SKM-1 treated with dmso at 0.1 percent for 144 hours (cell line): ENCODE measurements around the gene LRRC42.

ENCODE experiments used
- DNase-seq: peaks from one replicate; lab custom pipeline; 2025; ENCODE audit not compliant: unreplicated experiment; lab: John Stamatoyannopoulos, UW

The LRRC42 gene

GRCh38 chr1:53942127-53942957 is 3.8 kb upstream of the LRRC42 start:
- no peak for DNase-seq

- DNase-seq, result no peak
Observed at GRCh38 chr1:53943090-53943489, 3.1 kb upstream of the LRRC42 start.

DNA sequence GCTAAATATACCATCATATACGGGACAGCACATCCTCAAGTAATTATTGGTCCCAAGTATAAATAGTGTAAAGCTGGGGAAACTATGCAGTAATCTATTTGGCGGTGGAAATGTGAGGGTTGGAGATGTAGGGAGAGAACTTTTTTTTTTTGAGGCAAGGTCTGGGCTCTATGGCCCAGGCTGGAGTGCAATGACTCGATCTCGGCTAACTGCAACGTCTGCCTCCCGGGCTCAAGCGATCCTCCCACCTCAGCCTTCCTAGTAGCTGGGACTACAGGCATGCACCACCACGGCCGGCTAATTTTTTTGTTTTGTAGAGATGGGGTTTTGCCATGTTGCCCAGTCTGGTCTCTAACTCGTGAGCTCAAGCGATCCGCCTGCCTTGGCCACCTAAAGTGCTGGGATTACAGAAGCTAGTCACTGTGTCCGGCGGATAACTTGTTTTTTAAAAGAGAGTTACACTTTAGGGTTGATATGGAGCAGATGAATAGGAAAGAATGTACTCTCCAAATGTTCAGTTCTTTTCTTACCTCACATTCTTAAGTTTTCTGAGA is 2.6 kb upstream of the LRRC42 start:
- no peak for DNase-seq

GRCh38 chr1:53944469-53945182 is 1.5 kb upstream of the LRRC42 start:
- no peak for DNase-seq

- no peak for DNase-seq
Observed at GRCh38 chr1:53945183-53945432, 1.0 kb upstream of the LRRC42 start.

- DNase-seq, result peak; percentile 85
Observed at GRCh38 chr1:53945433-53946251, 508 bp upstream of the LRRC42 start, which contains the start of gene IFT25. Gene IFT25 (minus strand): TSS chr1:53945699. CDS start chr1:53940082, 5,617 bp downstream.

DNA sequence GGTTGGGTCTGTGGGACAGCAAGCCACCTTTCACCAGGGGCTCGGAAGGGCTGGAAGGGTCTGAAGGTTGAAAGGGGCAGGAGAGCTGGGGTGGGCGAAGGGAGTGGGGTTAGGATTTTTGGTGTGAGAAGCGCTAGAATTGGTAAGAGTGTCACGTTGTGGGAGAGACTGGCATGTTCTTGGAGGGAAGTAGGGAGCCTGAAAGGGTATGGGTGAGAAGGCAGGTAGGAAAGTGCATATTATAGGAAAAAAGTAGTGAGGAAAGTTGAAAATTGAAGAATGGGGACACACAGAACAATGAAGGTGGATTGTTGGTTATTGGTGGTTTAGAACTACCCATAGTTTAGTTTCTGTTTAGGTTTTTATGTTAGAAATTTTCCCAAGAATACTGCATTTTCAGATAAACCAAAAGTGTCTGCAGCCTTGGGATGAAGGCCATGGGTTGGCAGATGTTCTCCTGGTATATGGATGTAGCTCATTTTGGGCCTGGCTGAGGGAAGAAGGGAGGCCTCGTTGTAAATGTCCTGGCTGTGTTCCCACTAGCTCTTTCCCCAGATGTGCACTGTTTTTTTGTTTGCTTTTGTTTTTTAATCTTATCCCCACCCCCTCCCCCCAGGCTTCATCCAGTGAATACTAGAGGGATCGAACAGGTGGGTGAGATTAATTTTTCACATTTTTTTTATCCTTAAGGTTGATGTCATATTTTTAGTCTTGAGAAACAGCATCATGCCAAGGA is 1.2 kb downstream of the LRRC42 start:
- DNase-seq, result no peak

DNA sequence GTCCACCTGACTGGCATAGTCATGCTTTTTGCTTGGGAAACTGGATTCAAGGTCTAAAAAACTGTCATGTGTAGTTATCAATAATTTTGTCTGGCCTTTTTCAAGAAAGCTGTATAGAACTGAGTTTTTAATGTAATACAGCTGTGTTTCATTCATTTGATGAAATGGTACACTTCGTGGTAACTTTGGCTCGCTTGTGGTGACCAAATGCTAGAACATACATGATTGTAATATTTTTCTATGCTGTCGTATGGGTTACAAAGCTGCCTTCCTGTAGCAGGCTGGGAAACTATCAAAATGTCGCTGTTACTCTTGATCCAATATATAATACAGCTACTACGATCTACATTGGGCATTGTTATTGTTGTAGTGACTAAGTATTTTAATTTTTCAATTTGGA is 2.1 kb downstream of the LRRC42 start:
- DNase-seq, result no peak

- DNase-seq, result no peak
Observed at GRCh38 chr1:53949023-53949990, 3.2 kb downstream of the LRRC42 start.

GRCh38 chr1:53951697-53952096 is 5.5 kb downstream of the LRRC42 start:
- DNase-seq, result no peak

DNA sequence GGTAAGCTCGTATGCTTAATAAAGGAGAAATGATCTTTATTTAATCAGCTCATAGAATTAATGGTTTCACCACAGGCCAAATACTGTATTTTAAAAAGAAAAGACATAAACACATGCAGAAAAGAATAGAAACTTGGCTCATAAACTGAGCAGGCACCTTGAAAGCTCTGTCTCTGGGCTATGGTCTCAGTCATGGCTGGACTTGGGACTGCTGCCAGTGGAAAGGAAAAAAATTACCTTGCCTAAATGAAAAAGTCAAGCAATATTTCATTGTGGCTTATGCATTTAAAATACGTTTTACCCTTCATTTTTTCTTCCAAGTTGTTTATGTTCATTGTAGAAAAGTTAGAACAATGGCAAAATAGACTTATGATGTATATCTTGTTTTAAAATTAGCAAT is 8.0 kb downstream of the LRRC42 start:
- no peak for DNase-seq

DNA sequence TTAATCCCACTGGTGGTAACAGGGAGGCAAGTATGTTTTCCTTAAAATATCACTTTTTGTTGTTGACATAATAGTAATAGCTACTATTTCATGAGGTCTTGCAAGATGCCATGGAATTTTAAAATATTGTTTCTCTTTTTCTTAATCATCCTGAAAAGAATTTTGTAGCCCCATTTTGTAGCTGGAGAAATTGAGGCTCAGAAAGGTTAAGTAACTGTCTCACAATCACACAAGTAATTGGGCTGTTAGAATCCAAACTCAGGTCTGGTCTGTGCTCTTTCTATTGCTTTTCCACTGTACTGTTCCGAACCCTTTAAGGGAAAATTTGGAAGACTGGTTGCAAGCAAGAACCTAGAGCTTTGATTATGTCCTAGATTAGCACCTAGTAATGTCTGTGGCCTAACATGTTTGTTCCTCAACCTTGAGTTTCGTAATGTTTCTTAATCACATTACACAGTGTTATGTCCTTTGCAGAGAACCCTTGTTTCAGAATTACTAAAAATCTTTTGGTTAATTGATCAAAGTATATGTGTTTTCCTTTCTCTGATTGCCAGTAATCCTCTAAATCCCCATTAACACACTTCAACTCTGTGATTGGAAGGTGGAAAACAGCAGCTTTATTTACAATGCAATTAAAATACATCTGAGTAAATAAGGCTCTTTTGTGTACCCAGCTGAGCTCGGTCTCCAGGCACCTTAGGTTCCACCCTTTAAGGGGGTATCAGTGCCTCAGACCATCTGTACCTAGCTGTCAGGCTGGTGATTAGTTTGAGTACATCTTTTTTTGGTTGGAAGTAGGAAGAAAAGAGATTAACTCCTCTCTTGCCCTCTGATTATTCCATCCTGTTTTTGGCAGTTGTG is 10.4 kb downstream of the LRRC42 start:
- DNase-seq, result no peak

DNA sequence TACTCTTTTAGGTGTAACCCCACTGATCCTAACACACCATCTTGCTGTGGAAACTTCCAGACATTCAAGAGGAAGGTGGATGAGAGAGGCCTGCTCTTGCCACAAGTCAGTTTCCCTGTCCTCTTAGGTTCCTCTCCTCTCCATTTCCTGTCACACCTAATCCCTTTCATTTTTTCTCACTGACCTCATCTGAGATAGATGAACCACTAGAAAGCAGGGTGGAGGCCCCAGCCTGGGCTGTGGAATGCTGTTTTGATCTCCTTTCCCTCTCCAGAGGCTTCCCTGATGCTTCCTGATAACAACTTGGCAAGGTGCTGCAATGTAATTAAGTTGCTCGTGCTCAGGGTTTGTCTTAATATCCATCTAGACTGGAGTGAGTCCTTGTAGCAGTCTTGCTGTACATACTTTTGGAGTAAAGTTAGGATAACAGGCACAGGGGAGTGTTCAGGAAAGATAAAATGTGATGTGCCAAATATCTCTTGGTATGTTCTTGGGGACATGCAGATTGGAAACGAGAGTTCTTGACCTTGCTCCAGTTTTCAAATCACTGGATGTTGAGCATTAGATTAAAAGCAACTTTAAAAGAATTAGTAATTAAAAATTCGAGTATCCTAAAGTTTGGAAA is 11.2 kb downstream of the LRRC42 start:
- no peak for DNase-seq

GRCh38 chr1:53959664-53960250 is 13.6 kb downstream of the LRRC42 start:
- peak; percentile 45 for DNase-seq

GRCh38 chr1:53962395-53962794 is 16.2 kb downstream of the LRRC42 start:
- no peak for DNase-seq

DNA sequence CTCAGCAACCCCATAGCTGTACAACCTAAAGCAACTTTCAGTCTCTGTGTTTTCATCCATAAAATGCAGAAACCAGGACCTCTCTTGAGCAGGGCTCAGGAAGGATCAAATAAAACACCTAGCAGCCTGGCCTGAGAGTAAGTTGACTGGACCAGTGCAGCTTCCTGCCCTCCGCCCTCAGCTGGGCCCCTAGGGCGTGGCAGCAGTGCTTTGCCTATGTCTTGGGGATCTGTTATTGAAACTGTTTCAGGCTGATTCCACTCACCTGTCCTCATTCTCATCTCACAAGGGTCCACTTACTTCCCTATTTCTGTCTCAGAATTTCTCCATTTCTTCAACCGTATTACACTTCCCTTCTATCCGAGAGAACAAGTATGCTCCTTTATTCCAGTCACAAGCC is 17.3 kb downstream of the LRRC42 start:
- no peak for DNase-seq

- DNase-seq, result no peak
Observed at GRCh38 chr1:53964109-53964508, 18.0 kb downstream of the LRRC42 start.

GRCh38 chr1:53966794-53967193 is 20.6 kb downstream of the LRRC42 start:
- no peak for DNase-seq
